ENCODE data around the gene NMRK1.

Gene NMRK1

GRCh38 chr9:75087824-75088645 is at the start of gene NMRK1, which contains the start of gene OSTF1:
Gene NMRK1, minus strand, starts transcription at chr9:75088155. Its CDS starts 5,040 bp downstream, at chr9:75083115.
Gene OSTF1, plus strand, starts transcription at chr9:75088514. Its CDS starts 179 bp downstream, at chr9:75088693.
- peak within 1 kb of the TSS; percentile 95 for H3K4me3 ChIP-seq (ENCODE audit: low read length)
- TF ChIP-seq, protein P1, sequence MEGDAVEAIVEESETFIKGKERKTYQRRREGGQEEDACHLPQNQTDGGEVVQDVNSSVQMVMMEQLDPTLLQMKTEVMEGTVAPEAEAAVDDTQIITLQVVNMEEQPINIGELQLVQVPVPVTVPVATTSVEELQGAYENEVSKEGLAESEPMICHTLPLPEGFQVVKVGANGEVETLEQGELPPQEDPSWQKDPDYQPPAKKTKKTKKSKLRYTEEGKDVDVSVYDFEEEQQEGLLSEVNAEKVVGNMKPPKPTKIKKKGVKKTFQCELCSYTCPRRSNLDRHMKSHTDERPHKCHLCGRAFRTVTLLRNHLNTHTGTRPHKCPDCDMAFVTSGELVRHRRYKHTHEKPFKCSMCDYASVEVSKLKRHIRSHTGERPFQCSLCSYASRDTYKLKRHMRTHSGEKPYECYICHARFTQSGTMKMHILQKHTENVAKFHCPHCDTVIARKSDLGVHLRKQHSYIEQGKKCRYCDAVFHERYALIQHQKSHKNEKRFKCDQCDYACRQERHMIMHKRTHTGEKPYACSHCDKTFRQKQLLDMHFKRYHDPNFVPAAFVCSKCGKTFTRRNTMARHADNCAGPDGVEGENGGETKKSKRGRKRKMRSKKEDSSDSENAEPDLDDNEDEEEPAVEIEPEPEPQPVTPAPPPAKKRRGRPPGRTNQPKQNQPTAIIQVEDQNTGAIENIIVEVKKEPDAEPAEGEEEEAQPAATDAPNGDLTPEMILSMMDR (conservative IDR thresholded peaks at IDR 0.05; ENCODE audit: low read length): no peak
- DNase-seq (ENCODE audit: low read depth): peak; percentile 97

GRCh38 chr9:75134495-75134894 is 46.5 kb upstream of the NMRK1 start:
- DNase-seq (ENCODE audit: low read depth): no peak
- TF ChIP-seq, protein P1 (conservative IDR thresholded peaks at IDR 0.05; ENCODE audit: low read length): no peak
- no peak overlapping the region for H3K4me3 ChIP-seq (ENCODE audit: low read length)

GRCh38 chr9:75133396-75133795 is 45.4 kb upstream of the NMRK1 start:
- TF ChIP-seq, protein P1 (conservative IDR thresholded peaks at IDR 0.05; ENCODE audit: low read length): no peak
- no peak for DNase-seq (ENCODE audit: low read depth)
- no peak overlapping the region for H3K4me3 ChIP-seq (ENCODE audit: low read length)

- no peak for DNase-seq (ENCODE audit: low read depth)
Observed at GRCh38 chr9:75132244-75132643, 44.3 kb upstream of the NMRK1 start.

DNA sequence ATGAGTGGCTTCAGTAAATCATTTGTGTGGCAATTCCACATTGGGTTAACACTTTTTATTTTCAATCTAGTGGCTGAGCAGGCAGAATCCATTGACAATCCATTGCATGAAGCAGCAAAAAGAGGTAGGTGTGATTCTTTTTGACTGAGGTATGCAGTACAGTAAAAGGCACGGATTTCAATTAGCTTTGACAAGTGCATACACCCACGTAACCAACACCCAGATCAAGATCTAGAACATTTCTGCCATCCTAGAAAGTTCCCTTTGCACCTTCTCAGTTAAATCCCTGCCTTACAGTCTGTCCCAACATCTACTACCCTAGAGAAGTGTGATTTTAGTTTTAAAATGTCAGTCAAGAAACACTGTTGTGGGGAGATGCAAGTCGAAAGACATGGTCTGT is 43.7 kb upstream of the NMRK1 start:
- DNase-seq (ENCODE audit: low read depth): no peak
- TF ChIP-seq, protein P1 (conservative IDR thresholded peaks at IDR 0.05; ENCODE audit: low read length): no peak
- no peak overlapping the region for H3K4me3 ChIP-seq (ENCODE audit: low read length)

More at GRCh38 chr9:75132244-75132643, 44.3 kb upstream of the NMRK1 start:
- H3K4me3 ChIP-seq (ENCODE audit: low read length): no peak overlapping the region
- TF ChIP-seq, protein P1 (conservative IDR thresholded peaks at IDR 0.05; ENCODE audit: low read length): no peak

- peak; percentile 86 for DNase-seq (ENCODE audit: low read depth)
- TF ChIP-seq, protein P1 (conservative IDR thresholded peaks at IDR 0.05; ENCODE audit: low read length): no peak
- H3K4me3 ChIP-seq (ENCODE audit: low read length): no peak overlapping the region
Observed at GRCh38 chr9:75130621-75131230, 42.8 kb upstream of the NMRK1 start.

All from AG10803 (cell line).